Lung (tissue), 12 donors: ENCODE data around the gene ADRA1B. TPM values are rescaled to one million over a fixed set of nuclear protein-coding genes. Genes with fewer than 3 reads are reported as not detected.

Experiments used
- ATAC-seq: fragments of 200-7000 bp; cut with Tn5 transposase; one replicate; pipeline ENCODE4 v1.9.1; 2020; ENCODE audit warnings: moderate number of reproducible peaks; ENCODE audit not compliant: insufficient read depth, low FRiP score
- DNase-seq, 3 donors: peaks; one replicate each; pipeline ENCODE4 v3.0.0-alpha.2; 2013 to 2017
- H3K27ac ChIP-seq, 2 donors: one replicate each; pipeline ENCODE4 v1.5.1; 2013; ENCODE audit warnings: mild to moderate bottlenecking in 2 of 2, moderate library complexity in 2 of 2, control low read depth in 1 of 2, inconsistent platforms in 1 of 2, low read depth in 1 of 2, low read length in 1 of 2
- H3K27me3 ChIP-seq, 3 donors: one replicate each; pipeline ENCODE4 v1.5.1; 2013; ENCODE audit warnings: low read length in 2 of 3; ENCODE audit not compliant: control insufficient read depth in 3 of 3, insufficient read depth in 3 of 3
- H3K36me3 ChIP-seq, 4 donors: one replicate each; pipeline ENCODE4 v1.5.1; 2013; ENCODE audit warnings: low read length in 4 of 4, mild to moderate bottlenecking in 1 of 4, moderate library complexity in 1 of 4; ENCODE audit not compliant: control insufficient read depth in 4 of 4, insufficient read depth in 4 of 4
- H3K4me1 ChIP-seq, 5 donors: one replicate each; pipeline ENCODE4 v1.5.1; 2013; ENCODE audit warnings: low read length in 5 of 5, mild to moderate bottlenecking in 2 of 5, moderate library complexity in 1 of 5; ENCODE audit not compliant: control insufficient read depth in 5 of 5, insufficient read depth in 5 of 5
- H3K4me3 ChIP-seq: one replicate; pipeline ENCODE4 v1.5.1; 2013; ENCODE audit warnings: mild to moderate bottlenecking, control low read depth, moderate library complexity
- H3K9ac ChIP-seq, 2 donors: one replicate each; pipeline ENCODE4 v1.5.1; 2013; ENCODE audit warnings: low read length in 2 of 2, control low read depth in 1 of 2; ENCODE audit not compliant: insufficient read depth in 1 of 2
- H3K9me3 ChIP-seq, 4 donors: one replicate each; pipeline ENCODE4 v1.5.1; 2013; ENCODE audit warnings: low read length in 3 of 4, mild to moderate bottlenecking in 1 of 4, moderate library complexity in 1 of 4; ENCODE audit not compliant: control insufficient read depth in 4 of 4, insufficient read depth in 3 of 4
- CTCF ChIP-seq: IDR thresholded peaks from 2 replicates; pipeline ENCODE4 v1.5.1; 2012; ENCODE audit warnings: mild to moderate bottlenecking; ENCODE audit errors: control extremely low read depth, extremely low read depth
- WGBS, 2 donors: extraction: QIAGEN DNeasy Blood & Tissue Kit; methylation state at CpG; one replicate each; pipeline ENCODE4 v1.1.7; 2013; 5-methylcytosine and 5-hydroxymethylcytosine counted together
- polyA plus RNA-seq, 2 donors: library from polyadenylated mRNA; stranded (reverse); fragments of 200-250 nt; gene quantifications; one replicate each; pipeline ENCODE4 v1.2.1, GENCODE V29; 2013
- total RNA-seq, 2 donors: library from RNA; depleted of rRNA in 1 of 2; stranded (reverse); fragments of >200 nt in 1 of 2; gene quantifications; one replicate each; pipeline ENCODE4 v1.2.1, GENCODE V29; 2014 to 2021
- donor health status: control.
- donor health status: control.
- donor health status: Bipolar disorder and iron deficiency.
- donor health status: healthy.
- donor health status: DM: yes; HTN: yes; CAD: no.

ADRA1B gene
- total and polyA plus RNA-seq, 4 donors = 1.2 to 6.1 (median 2.3) TPM

- TF ChIP-seq CTCF = no peak
- ATAC-seq = no peak
- no peak overlapping the region for H3K9ac ChIP-seq
- WGBS, 2 donors = 81 to 88% methylated on average over 6 of the region's 6 CpGs
- peaks cover 0 to 12% (median 5%) of the 10 kb centered on the region in 3 donors for H3K27me3 ChIP-seq
- H3K4me1 ChIP-seq = peaks cover 0 to 11% (median 4%) of the 10 kb centered on the region in 5 donors
- H3K36me3 ChIP-seq = no peaks in the 10 kb centered on the region
- no peaks in the 10 kb centered on the region for H3K9me3 ChIP-seq
- peak overlapping the region in 1 of 2 donors; percentile 33 for H3K27ac ChIP-seq
- no peak for DNase-seq
- no peak overlapping the region for H3K4me3 ChIP-seq
These were observed 3.2 kb upstream of the ADRA1B start for GRCh38 chr5:159913048-159913447.

GRCh38 chr5:159913501-159913900 lies 2.8 kb upstream of the ADRA1B start:
- H3K27me3 ChIP-seq = peaks cover 0 to 12% (median 5%) of the 10 kb centered on the region in 3 donors

GRCh38 chr5:159916841-159917761 lies 819 bp downstream of the ADRA1B start:
- H3K9ac ChIP-seq = no peak overlapping the region
- no peaks in the 10 kb centered on the region for H3K36me3 ChIP-seq
- H3K27ac ChIP-seq = no peak overlapping the region
- no peak for TF ChIP-seq CTCF
- DNase-seq = no peak
- WGBS, 2 donors = 90% methylated on average over 36 of the region's 36 CpGs
- no peak for ATAC-seq
- peaks cover 0 to 12% (median 5%) of the 10 kb centered on the region in 3 donors for H3K27me3 ChIP-seq
- peaks cover 0 to 23% (median 5%) of the 10 kb centered on the region in 5 donors for H3K4me1 ChIP-seq
- no peaks in the 10 kb centered on the region for H3K9me3 ChIP-seq
- no peak overlapping the region for H3K4me3 ChIP-seq

More at GRCh38 chr5:159913501-159913900, 2.8 kb upstream of the ADRA1B start:
- Histone ChIP-seq H3K27ac (no peak overlapping the region), H3K9me3 (no peaks in the 10 kb centered on the region), H3K4me1 (peaks cover 0 to 15% (median 4%) of the 10 kb centered on the region in 5 donors), H3K4me3 (no peak overlapping the region), H3K9ac (no peak overlapping the region), H3K36me3 (no peaks in the 10 kb centered on the region)
- no peak for TF ChIP-seq CTCF
- ATAC-seq (no peak), DNase-seq (peak in 1 of 3 donors; percentile 38)
